GM19239 (cell line): Measurements from ENCODE around the gene SORT1.
"Not testable (repeated sequence)": the region's sequence is repeated elsewhere in the genome, so short reads cannot be mapped to it uniquely, and the experiment has no call there.

Experiments used
- DNase-seq: peaks from one replicate; pipeline ENCODE4 v3.0.0; 2011; ENCODE audit warnings: low spot score; ENCODE audit not compliant: insufficient read length
- FAIRE-seq: peaks from 2 replicates; lab custom pipeline; 2011; peaks lifted over from hg19 to GRCh38; lab: Jason Lieb, UNC

The SORT1 gene

GRCh38 chr1:109383854-109384253, 13.9 kb downstream of the SORT1 start:
- DNase-seq (no peak), FAIRE-seq (no peak)

DNA sequence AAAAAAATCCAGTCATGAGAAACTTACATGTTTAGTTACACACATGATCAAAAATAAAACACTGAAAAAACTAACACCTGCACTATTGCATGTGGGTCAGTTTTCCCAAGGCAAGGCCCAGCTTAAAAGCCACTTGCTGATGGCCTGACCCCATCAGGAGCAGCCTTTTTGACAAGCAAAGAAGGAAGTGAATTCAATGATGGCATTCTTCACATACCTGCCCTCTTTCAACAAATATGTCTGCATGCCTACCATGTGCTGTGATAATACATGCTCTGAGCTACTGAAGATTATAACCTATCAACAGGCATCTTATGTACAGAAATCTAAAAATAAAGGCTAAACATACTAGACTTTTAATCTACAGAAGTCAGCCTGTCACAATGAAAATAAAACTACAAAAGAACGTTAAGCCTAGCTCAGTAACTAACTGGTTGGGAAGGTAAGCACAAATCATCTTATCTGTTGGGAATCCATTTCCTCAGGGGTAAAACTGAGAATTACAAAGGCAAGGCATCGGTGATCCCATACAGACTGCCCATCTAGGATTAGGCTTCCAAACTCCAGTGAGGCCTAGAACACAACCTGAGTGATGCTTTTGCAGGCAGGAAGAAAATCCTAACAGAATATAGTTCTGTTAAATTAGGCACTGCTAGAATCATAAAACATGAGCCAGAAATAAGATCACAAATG, 14.5 kb downstream of the SORT1 start:
- DNase-seq, result no peak
- FAIRE-seq, result no peak

- DNase-seq (no peak), FAIRE-seq (no peak)
These were observed 16.1 kb downstream of the SORT1 start for GRCh38 chr1:109381573-109381972.

DNA sequence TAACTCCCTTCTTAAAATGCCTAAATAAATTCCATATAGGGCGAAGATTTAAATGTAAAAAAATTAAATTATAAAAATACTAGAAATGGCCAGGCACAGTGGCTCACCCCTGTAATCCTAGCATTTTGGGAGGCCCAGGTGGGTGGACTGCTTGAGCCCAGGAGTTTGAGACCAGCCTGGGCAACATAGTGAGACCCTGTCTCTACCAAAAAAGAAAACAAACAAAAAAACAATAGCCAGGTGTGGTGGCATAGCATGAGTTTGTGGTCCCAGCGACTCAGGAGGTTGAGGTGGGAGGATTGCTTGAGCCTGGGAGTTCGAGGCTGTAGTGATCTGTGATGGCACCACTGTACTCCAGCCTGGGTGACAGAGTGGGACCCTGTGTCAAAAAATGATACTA, 17.8 kb downstream of the SORT1 start:
- FAIRE-seq, result no peak
- DNase-seq, result no peak

GRCh38 chr1:109379422-109379821, 18.3 kb downstream of the SORT1 start:
- FAIRE-seq, result no peak
- no peak for DNase-seq

DNA sequence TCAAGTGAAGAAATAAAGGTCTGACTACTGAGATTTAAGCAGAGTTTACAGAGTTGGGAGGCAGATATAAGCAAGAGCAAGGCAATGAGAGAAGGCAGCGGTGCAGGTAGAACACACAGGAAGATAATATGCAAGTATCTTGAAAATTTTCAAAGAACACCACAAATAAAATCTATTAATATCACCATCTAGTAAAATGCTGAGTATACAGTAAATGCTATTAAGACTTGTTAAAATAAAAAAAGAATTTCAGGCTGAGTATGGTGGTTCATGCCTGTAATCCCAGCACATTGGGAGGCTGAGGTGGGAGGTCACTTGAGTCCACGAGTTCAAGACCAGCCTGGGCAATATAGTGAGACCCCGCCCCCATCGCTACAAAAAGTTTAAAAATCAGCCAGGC, 20.0 kb downstream of the SORT1 start:
- no peak for FAIRE-seq
- no peak for DNase-seq

DNA sequence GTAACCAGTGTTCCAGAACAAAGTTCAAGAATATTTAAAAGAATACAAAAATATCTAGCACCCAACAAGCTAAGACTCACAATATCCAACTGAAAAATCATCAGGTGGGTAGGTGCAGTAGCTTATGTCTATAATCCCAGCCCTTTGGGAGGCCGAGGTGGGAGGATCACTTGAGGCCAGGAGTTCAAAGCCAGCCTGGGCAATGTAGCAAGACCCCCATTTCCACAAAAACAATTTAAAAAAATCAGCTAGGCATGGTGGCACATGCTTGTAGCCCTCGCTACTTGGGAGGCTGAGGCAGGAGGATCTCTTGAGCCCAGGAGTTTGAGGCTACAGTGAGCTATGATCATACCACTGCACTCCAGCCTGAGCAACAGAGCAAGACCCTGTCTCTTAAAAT, 24.0 kb downstream of the SORT1 start:
- not testable (repeated sequence) for FAIRE-seq, DNase-seq

- no peak for FAIRE-seq
- no peak for DNase-seq
These were observed 24.6 kb downstream of the SORT1 start for GRCh38 chr1:109373126-109373525.

DNA sequence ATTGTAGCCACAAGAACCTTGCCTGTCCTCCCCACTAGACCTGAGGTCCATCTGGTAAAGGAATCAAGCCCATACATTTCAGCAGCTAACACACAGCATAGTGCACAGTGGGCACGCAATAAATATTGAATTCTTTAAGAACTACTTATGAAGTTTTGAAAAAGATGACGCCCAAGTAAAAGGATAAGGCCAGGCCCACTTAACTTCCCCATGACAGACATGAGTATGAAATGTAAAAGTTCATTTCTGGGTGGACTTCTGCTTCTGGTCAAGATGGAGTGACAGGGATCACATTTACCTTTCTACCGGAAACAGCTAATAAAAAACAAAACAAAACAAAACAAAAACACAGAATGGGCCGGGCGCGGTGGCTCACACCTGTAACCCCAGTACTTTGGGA, 25.4 kb downstream of the SORT1 start:
- no peak for FAIRE-seq

DNA sequence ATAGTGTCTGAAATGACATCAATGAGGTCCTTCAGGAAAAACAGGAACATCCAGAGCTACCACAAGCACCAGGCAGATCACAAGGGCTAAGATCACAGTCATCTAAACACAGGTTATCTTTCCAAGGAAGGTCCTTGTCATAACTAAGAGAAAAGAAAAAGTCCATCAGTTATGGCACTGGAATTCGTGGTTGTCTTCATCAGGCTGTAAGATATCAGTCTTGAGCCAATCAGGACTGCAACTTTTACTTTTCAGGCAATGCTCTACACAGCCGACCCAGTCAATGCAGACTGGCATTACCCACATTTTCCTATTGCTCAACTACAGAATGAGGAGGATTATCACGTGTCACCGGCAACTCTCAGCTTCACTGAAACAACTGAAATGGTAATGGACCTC, 26.4 kb downstream of the SORT1 start:
- DNase-seq (no peak), FAIRE-seq (no peak)

More for the DNA sequence above, 25.4 kb downstream of the SORT1 start:
- no peak for DNase-seq

GRCh38 chr1:109370712-109371340, 26.9 kb downstream of the SORT1 start:
- FAIRE-seq, result no peak
- DNase-seq, result no peak

DNA sequence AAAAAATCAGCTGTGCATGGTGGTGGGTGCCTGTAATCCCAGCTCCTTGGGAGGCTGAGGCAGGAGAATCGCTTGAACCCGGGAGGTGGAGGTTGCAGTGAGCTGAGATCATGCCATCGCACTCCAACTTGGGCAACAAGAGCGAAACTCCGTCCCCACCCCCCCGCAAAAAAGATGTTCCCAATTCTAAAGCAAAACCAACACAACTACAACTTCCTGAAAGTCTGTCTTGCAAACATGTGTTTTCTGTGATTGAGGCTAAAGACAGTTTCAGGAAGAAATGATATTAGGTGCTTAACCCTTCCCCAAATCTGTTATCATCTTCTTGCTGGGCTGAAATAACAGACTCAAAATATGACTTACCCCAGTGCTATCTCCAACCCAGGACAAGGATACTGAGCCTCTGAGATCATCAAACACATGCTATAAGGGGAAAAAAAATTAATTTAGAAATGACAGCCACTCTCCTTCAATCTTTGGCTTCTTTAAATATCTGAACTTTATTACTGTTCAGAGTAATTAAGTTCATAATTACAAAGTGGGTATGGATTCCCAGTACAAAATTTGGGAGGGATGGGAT, 28.5 kb downstream of the SORT1 start:
- FAIRE-seq, result no peak
- no peak for DNase-seq

DNA sequence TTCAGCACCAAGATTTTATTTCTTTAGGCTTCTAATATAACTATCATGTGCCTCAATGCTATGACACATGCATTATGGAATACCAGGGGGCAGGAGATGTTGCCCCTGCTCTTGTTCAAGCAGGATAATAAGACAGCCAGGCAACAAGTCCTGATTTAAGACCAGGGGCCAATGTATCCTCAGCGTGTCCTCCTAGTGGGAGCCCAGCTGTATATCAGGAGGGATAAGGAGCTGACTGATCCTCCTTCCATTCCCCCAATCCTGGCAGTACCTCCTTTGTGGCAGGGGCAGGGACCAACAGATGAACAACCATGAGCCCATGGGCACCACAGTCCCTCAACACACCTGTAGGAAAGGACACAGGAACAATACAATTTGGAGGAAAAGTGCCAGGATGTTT, 29.3 kb downstream of the SORT1 start:
- DNase-seq, result no peak
- no peak for FAIRE-seq

GRCh38 chr1:109367626-109368025, 30.1 kb downstream of the SORT1 start:
- DNase-seq, result no peak
- no peak for FAIRE-seq

- DNase-seq, result no peak
- FAIRE-seq, result no peak
These were observed 32.0 kb downstream of the SORT1 start for GRCh38 chr1:109365642-109366204.

DNA sequence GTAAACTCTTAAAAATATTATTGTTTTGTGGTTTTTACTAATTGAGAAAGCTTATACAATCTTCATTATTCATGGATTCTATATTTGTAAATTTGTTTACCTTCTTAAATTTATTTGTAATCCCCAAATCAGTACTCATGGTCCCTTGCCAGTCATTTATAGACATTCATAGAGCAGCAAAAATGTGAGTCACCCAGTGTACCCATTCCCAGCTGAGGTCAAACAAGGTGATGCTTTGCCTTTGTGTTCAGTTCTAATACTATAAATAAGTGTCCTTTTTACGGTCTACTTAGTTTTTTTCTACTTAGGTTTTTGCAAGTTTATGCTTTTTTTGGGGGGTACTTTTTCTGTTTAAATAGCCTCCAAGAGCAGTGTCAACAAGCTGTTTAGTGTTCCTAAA, 36.1 kb downstream of the SORT1 start:
- FAIRE-seq, result no peak
- no peak for DNase-seq

- no peak for DNase-seq
- FAIRE-seq, result no peak
These were observed 36.6 kb downstream of the SORT1 start for GRCh38 chr1:109361069-109361468.

DNA sequence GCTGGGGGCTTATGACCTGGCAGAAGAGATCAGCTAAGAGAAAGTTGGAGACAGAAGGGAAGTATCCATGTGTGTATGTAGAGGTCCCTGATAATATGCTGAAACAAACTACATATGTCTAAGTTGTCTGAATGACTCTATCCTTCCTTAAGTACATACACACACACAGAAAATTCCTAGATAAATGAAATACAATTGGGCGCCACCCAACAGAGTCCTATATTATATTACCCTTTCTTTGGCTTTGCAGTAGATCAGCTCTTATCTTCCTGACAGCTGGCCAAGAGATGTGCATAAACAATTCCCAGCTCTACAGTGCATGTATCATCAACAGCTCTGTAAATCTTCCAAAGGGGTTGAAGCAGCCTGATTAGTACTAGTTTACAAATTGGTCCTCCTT, 40.1 kb downstream of the SORT1 start:
- FAIRE-seq, result no peak

DNA sequence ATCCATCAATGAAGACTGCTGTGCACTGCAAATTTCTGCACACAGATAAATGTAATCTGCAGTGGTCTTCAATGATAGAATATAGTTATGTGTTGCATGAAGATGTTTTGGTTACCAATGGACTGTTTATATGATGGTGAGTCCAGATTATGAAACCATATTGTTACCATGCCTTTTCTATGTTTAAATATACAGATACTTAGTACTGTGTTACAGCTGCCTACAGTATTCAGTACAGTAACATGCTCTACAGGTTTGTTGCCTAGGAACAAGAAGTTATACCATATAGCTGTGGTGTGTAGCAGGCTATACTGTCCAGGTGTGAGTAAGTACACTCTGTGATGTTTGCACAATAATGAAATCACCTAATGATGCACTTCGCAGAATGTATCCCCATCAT, 40.8 kb downstream of the SORT1 start:
- FAIRE-seq (no peak), DNase-seq (no peak)

More for the DNA sequence above, 40.1 kb downstream of the SORT1 start:
- DNase-seq, result no peak

- DNase-seq (no peak), FAIRE-seq (no peak)
These were observed 41.2 kb downstream of the SORT1 start for GRCh38 chr1:109356505-109356904.

- FAIRE-seq (no peak), DNase-seq (no peak)
These were observed 42.8 kb downstream of the SORT1 start for GRCh38 chr1:109354929-109355328.
